GM18499 (cell line): ENCODE results near the gene KCTD8.

Experiments
- ATAC-seq: cut with Tn5 transposase; IDR thresholded peaks from one replicate; pipeline ENCODE4 v1.9.1; 2021; ENCODE audit warnings: moderate number of reproducible peaks; ENCODE audit not compliant: insufficient read depth, unreplicated experiment

KCTD8 gene

GRCh38 chr4:44342800-44343199, 105.8 kb downstream of the KCTD8 start:
- no peak for ATAC-seq

- ATAC-seq: no peak
Observed at GRCh38 chr4:44326741-44327140, 121.9 kb downstream of the KCTD8 start.

GRCh38 chr4:44320833-44321232, 127.8 kb downstream of the KCTD8 start:
- ATAC-seq: no peak

GRCh38 chr4:44319129-44319528, 129.5 kb downstream of the KCTD8 start:
- no peak for ATAC-seq

- ATAC-seq: no peak
Observed at GRCh38 chr4:44313702-44314101, 134.9 kb downstream of the KCTD8 start.

GRCh38 chr4:44287505-44287904, 161.1 kb downstream of the KCTD8 start:
- ATAC-seq: no peak

- no peak for ATAC-seq
Observed at GRCh38 chr4:44279469-44279868, 169.1 kb downstream of the KCTD8 start.

- ATAC-seq: no peak
Observed at GRCh38 chr4:44279066-44279465, 169.5 kb downstream of the KCTD8 start.

- ATAC-seq: no peak
Observed at GRCh38 chr4:44257461-44257860, 191.1 kb downstream of the KCTD8 start.

GRCh38 chr4:44256414-44256813, 192.2 kb downstream of the KCTD8 start:
- ATAC-seq: no peak

GRCh38 chr4:44237643-44238042, 211.0 kb downstream of the KCTD8 start:
- ATAC-seq: no peak

- ATAC-seq: no peak
Observed at GRCh38 chr4:44235897-44236296, 212.7 kb downstream of the KCTD8 start.

GRCh38 chr4:44232262-44232661, 216.3 kb downstream of the KCTD8 start:
- no peak for ATAC-seq

- no peak for ATAC-seq
Observed at GRCh38 chr4:44231006-44231405, 217.6 kb downstream of the KCTD8 start.

- ATAC-seq: no peak
Observed at GRCh38 chr4:44228326-44228725, 220.3 kb downstream of the KCTD8 start.

GRCh38 chr4:44221407-44221806, 227.2 kb downstream of the KCTD8 start:
- no peak for ATAC-seq

GRCh38 chr4:44210750-44211149, 237.9 kb downstream of the KCTD8 start:
- ATAC-seq: no peak

- ATAC-seq: no peak
Observed at GRCh38 chr4:44196796-44197195, 251.8 kb downstream of the KCTD8 start.

GRCh38 chr4:44194365-44194764, 254.2 kb downstream of the KCTD8 start:
- ATAC-seq: no peak

- no peak for ATAC-seq
Observed at GRCh38 chr4:44186850-44187246, 261.8 kb downstream of the KCTD8 start.

GRCh38 chr4:44186096-44186849, 262.3 kb downstream of the KCTD8 start:
- ATAC-seq: no peak
